GM19395 (cell line): Measurements from ENCODE around the gene NPC1L1.

Source experiments
- ATAC-seq: cut with Tn5 transposase; IDR thresholded peaks from one replicate; pipeline ENCODE4 v1.9.1; 2021; ENCODE audit warnings: mild to moderate bottlenecking, moderate library complexity; ENCODE audit not compliant: unreplicated experiment

Gene NPC1L1

GRCh38 chr7:44536090-44536489 is 5.0 kb downstream of the NPC1L1 start:
- ATAC-seq, result no peak

DNA sequence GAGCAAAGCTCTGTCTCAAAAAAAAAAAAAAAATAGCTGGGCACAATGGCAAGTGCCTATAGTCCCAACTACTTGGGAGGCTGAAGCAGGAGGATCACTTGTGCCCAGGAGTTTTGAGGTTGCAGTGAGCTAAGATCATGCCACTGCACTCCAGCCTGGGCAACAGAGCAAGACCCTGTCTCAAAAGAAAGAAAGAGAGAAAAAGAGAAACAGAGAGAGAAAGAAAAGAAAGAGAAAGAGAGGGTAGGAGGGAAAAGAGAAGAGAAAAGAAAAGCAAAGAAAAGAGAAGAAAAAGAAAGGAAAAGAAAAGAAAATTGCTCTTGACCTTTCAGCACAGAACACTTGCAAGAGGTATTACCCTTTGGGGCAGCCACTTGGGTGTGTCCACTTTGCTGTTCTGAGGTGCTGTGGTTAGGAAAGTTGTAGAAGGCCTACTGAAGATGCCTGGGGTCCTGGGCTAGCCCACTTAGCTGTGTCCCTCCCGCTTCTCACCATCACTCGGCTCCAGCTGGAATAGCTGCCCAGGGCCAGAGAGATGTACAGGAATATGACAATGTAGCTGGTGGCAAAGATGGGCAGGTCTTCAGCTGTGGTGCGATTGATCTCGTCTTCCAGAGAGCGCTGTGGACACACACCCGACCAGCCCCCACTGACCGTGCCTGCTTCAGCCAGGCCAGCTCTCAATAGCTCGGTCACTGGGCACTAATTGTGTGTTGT is 5.6 kb downstream of the NPC1L1 start:
- ATAC-seq, result no peak

DNA sequence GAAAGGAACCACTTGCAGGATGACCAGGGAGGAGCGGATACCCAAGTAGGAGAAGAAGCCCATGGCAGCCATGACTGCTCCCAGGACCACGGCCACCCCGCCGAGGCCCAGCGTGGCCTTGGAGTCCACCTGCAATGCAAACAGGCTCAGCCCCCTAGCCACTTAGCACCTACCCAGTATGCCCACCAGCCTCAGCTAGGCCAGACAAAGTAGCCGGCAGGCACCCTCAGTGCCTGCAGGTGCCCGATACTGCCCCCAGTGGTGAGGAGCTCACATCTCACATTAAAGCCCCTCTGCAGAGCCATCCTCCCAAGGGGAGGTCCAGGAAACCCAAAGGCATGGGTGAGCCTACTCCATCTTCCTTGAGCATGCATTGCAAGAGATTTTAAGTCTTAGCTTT is 6.6 kb downstream of the NPC1L1 start:
- ATAC-seq, result no peak

- ATAC-seq, result no peak
Measured at GRCh38 chr7:44534087-44534486, 7.0 kb downstream of the NPC1L1 start.

- no peak for ATAC-seq
Measured at GRCh38 chr7:44533301-44534055, 7.7 kb downstream of the NPC1L1 start.

GRCh38 chr7:44531421-44532380 is 9.4 kb downstream of the NPC1L1 start:
- ATAC-seq, result no peak

GRCh38 chr7:44530990-44531389 is 10.1 kb downstream of the NPC1L1 start:
- ATAC-seq, result no peak

DNA sequence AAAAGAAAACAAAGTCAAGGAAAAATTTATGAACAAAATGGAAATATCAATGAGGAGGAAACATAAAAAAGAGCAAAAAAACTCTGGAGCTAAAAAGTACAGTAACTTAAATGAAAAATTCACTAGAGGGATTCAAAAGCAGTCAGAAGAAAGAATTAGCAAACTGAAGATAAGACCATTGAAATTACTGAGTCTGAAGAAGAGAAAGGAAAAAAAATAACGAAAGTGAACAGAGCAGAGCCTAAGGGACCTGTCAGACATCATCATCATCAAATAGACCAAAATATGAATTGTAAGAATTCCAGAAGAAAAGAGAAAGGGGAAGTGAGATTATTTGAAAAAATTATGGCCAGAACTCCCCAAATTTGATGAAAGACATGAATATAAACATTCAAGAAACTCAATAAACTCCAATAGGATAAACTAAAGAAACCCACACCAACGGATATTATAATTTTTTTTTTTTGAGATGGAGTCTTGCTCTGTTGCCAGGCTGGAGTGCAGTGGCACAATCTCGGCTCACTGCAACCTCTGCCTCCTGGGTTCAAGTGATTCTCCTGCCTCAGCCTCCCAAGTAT is 16.2 kb downstream of the NPC1L1 start:
- no peak for ATAC-seq

DNA sequence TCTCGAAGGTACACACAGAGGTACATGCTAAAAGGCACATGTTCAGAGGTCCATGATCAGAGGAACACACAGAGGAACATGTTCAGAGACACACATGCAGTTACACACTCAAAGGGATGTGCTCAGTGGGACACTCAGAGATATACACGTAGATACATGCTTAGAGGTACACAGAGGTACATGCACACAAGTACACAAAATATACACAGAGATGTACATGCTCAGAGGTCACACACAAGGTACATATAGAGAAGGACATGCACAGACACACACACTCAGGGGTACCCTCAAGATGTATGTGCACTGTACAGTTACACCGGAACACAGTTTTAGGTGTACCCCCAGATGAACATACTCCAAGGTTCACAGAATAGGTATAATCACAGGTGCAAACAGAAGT is 18.8 kb downstream of the NPC1L1 start:
- no peak for ATAC-seq

- no peak for ATAC-seq
Measured at GRCh38 chr7:44521347-44522095, 19.6 kb downstream of the NPC1L1 start.

DNA sequence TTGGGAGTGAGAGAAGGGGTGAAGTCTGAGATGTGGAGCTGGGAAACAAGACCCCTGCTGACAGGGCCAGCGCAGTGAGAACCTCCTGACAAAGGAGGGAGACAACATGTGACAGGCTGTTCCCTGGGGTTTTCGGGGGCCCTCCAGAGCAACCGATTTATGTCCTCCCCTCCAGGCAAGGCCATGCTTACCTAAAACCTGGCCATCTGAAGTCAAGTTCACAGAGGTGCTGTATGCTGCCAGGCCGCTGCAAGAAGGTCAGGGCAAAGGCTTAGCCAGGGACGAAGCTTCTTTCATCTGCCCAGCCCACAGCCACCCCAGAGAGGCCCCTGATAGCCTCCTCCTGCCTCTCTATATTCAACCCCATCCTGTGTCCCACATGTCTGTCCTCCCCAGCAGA is 20.6 kb downstream of the NPC1L1 start:
- no peak for ATAC-seq

DNA sequence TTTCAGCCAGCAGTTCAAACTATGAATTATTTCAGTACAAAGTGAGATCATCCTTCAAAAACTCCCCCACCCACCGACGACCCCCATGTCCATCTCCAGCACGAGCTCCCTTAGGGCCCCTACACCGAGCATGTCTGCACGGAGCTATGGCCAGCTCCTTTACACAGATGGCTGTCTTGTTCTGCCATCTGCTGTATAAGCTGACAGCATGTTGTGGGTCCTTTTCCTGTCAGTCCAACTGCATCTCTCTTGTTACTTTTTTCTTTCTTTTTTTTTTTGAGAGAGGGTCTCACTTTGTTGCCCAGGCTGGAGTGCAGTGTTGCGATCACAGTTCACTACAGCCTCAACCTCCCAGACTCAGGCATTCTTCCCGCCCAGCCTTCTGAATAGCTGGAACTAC is 21.6 kb downstream of the NPC1L1 start:
- ATAC-seq, result no peak

DNA sequence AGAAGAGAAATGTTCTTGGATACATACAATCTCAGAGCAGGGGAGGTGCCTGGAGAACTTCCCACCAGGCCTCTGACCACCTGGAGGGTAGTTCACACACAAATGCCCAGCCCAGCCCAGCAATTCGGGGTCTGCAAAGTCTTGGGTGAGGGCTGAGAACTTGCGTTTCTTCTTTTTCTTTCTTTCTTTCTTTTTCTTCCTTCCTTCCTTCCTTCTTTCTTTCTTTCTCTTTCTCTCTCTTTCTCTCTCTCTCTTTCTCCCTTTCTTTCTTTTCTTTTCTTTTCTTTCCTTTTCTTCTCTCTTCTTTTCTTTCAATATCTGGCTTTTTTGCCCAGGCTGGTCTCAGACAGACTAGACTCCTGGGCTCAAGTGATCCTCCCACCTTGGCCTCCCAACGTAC is 22.4 kb downstream of the NPC1L1 start:
- no peak for ATAC-seq

DNA sequence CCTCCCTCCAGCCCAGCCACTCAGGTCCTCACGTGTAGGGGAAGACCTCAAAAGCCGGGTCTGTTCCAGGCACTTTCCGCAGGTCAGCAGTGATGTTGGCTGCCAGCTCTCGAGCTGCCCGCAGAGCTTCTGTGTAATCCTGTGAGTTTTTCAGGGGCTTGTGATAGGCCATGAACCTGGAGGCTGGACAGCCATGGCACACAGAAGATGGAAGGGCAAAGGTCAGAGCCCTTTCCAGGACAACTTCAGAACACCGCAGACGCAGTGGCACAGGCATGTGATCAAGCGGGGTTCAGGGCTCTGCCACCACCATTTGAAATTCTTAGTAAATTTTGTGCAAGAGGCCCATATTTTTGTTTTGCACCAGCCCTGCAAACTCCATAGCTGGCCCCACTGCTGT is 24.0 kb downstream of the NPC1L1 start:
- no peak for ATAC-seq

- no peak for ATAC-seq
Measured at GRCh38 chr7:44515590-44516268, 25.4 kb downstream of the NPC1L1 start.

DNA sequence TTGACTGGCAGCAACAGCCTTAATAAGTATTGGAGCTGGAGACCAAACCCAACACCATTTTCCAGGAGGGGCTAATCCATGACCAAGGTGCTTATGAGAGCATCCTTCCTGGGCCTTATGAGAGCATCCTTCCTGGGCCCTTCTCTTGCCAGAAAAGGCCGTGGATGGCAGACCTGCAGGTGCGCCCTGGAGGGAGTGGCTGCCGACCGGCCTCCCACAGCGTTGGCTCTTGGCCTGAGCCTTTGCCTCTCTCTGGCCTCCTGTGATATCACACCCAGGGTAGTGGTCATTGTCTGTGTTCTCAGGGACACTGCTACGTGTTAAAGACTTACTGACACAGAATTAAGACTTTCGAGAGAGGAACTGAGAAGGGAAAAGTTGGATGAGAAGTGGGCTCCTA is 28.4 kb downstream of the NPC1L1 start:
- no peak for ATAC-seq

- ATAC-seq, result no peak
Measured at GRCh38 chr7:44511863-44512468, 29.2 kb downstream of the NPC1L1 start.

GRCh38 chr7:44511236-44511635 is 29.9 kb downstream of the NPC1L1 start:
- no peak for ATAC-seq

GRCh38 chr7:44508328-44509030 is 32.7 kb downstream of the NPC1L1 start:
- ATAC-seq, result no peak
